GM18870 (cell line): ENCODE results near the gene CFHR1.

Source experiments
- ATAC-seq: cut with Tn5 transposase; IDR thresholded peaks from one replicate; pipeline ENCODE4 v1.9.1; 2021; ENCODE audit warnings: moderate library complexity; ENCODE audit not compliant: unreplicated experiment

The CFHR1 gene

GRCh38 chr1:196873385-196873784 lies 53.9 kb downstream of the CFHR1 start:
- no peak for ATAC-seq

DNA sequence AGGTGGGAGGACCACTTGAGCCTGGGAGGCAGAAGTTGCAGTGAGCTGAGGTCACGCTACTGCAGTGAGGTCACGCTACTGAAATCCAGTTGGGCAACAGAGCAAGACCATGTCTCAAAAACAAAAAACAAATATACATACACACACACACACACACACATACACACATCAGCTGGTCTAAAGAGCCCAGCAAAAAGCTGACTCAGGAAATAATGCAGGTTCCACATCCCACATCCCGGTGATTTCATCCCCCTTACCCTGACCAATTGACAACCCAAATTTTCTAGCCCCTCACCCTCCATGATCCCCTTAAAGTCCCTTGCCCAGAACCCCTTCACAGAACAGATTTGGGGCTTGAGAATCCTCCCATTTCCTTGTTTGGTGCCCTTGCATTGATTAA lies 56.4 kb downstream of the CFHR1 start:
- no peak for ATAC-seq

- no peak for ATAC-seq
These were observed 58.4 kb downstream of the CFHR1 start for GRCh38 chr1:196877964-196878363.
